Stimulated activated CD4-positive, alpha-beta T cell treated with anti-CD3 and anti-CD28 coated beads, Interleukin-1b, Interleukin-23, amount 100 ng/mL, for 24 hours (primary cell): ENCODE measurements around the gene NUP93.
"Not testable (repeated sequence)": the region's sequence is repeated elsewhere in the genome, so short reads cannot be mapped to it uniquely, and the experiment has no call there.

Source experiments
- DNase-seq, 4 experiments: peaks; one replicate each; pipeline ENCODE4 v3.0.0-alpha.2; 2020; ENCODE audit warnings: low read depth in 4 of 4, low spot score in 1 of 4

NUP93 gene

DNA sequence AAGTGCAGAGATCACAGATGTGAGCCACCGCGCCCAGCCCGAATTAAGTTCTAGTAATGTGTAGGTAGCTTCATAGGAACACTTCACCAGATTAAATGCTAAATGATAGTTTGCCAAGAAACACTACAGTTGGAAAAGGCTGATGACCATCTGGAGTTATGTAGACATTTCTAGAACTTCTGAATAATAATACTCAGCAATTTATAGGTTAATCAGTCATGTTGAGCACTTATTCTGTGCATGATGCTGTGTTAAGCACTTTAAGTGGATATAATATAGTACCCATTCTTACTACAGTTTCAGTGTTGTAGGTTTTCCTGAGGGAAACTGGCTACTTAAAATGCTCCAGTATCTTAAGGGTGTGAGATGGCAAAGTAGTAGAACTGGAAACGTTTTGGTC, 45.2 kb downstream of the NUP93 start:
- DNase-seq, result no peak

- no peak for DNase-seq
These were observed 46.6 kb downstream of the NUP93 start for GRCh38 chr16:56776562-56776961.

GRCh38 chr16:56777001-56777400, 47.1 kb downstream of the NUP93 start:
- DNase-seq, result no peak

DNA sequence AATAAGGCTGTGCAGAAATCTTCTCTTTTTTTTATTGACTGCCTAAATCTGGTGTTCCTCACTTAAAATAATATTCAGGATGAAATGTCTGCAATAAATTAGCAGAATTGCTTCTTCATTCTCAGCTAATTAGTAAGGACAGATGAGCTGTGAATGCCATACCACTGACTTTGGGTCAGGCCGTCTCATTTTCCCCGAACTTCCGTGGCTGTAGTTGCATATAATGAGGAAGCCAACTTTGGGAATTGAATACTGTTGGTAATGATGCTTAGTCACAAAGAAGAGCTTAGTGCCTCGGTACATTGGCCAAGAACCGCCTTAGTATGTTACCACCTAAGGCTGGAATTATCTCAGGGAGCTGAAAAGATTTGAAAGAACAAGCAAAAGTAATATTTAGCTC, 47.6 kb downstream of the NUP93 start:
- DNase-seq, result no peak

- no peak for DNase-seq
These were observed 50.0 kb downstream of the NUP93 start for GRCh38 chr16:56779906-56780305.

- no peak for DNase-seq
These were observed 50.7 kb downstream of the NUP93 start for GRCh38 chr16:56780646-56781045.

- no peak for DNase-seq
These were observed 51.6 kb downstream of the NUP93 start for GRCh38 chr16:56781528-56781961.

- DNase-seq, result no peak
These were observed 53.4 kb downstream of the NUP93 start for GRCh38 chr16:56783344-56783743.

- DNase-seq, result no peak
These were observed 55.4 kb downstream of the NUP93 start for GRCh38 chr16:56785317-56785716.

- DNase-seq, result no peak
These were observed 57.2 kb downstream of the NUP93 start for GRCh38 chr16:56787167-56787566.

GRCh38 chr16:56788435-56788834, 58.5 kb downstream of the NUP93 start:
- no peak for DNase-seq

GRCh38 chr16:56789360-56789759, 59.4 kb downstream of the NUP93 start:
- DNase-seq, result no peak

GRCh38 chr16:56792967-56793366, 63.0 kb downstream of the NUP93 start:
- no peak for DNase-seq

DNA sequence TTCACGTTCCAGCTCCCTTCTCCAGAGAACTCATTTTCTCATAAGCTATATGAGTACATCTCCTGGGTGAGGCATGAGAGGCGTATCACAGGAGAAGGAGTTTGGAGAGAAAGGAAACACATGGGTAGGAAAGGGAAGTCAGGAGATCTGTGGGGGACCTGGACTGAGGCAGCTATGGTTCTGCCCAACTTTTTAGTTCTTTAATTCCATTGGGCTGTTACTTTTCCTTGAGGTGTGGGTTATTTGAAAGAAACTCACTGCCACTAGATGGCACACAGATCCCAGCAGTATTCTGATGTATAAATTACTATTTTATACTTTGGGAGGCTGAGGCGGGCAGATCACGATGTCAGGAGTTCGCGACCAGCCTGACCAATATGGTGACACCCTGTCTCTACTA, 63.6 kb downstream of the NUP93 start:
- DNase-seq, result no peak

- DNase-seq, result no peak
These were observed 65.1 kb downstream of the NUP93 start for GRCh38 chr16:56795011-56795410.

- DNase-seq, result not testable (repeated sequence)
These were observed 67.1 kb downstream of the NUP93 start for GRCh38 chr16:56797038-56797437.

GRCh38 chr16:56797861-56798260, 67.9 kb downstream of the NUP93 start:
- DNase-seq, result no peak

DNA sequence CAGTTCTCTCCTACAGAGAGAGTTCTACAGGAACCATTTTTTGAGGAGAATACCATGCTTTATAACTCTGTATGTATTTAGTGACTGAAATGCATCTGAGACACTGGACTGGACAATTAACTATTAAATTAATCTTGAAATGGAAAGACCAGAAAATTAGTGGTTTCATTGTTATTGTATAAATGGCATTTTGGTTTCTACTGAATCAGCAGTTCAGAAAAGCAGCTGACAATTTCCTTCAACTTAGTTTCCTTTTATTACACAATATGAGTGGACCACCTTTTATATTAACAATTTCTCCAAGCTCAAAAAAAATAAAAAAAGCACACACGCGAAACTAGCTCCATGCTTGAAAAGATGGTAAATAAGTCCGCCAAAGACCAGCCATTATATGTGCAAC, 69.0 kb downstream of the NUP93 start:
- no peak for DNase-seq

GRCh38 chr16:56800355-56800754, 70.4 kb downstream of the NUP93 start:
- DNase-seq, result no peak

DNA sequence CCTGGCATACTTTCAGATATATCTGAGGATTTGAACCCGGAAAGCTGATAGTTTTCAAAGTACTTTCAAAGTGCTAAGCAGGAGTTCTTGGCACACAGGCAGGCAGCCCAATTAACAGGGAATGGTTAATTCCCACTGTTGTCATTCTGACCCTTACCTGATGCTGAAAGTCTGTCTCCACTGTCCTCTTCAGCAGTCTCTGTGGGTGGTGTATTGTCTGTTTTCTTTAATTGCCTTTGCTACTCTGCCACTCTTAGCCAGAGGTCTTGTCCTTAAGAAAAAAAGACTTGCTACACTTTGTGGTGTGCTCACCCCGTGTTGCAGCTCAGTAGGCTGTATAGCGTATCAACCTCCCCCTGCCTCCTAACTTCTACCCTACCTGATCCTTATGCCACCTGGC, 71.8 kb downstream of the NUP93 start:
- DNase-seq, result no peak

DNA sequence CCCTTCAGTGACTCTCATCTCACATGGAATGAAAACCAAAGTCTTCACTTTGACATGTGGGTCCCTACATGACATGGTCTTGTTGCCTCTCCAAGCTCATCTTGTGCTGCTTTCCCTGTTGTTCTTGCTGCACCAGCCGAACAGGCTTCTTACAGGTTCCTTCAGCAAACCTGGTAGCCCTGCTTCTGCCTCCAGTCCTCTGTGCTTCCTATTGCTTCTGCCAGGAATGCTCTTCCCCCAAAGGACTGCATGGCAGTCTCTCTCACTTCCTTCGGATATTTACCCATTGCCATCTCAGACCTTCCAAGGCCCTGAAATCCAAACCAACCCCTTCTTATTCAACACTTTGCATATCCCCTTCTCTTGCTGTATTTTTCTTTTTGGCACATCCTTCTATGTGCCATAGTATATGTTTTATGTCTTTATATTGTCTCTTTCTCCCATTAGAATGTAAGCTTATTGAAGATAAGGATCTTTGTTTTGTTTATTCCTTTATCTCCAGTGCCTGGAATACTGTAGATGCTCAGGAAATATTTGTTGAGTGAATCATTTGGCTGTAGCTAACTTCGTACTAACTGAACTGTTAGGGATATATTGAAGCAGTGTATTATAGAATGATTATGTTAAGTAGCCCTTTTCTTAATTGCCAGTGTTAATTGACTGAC, 77.2 kb downstream of the NUP93 start:
- no peak for DNase-seq

DNA sequence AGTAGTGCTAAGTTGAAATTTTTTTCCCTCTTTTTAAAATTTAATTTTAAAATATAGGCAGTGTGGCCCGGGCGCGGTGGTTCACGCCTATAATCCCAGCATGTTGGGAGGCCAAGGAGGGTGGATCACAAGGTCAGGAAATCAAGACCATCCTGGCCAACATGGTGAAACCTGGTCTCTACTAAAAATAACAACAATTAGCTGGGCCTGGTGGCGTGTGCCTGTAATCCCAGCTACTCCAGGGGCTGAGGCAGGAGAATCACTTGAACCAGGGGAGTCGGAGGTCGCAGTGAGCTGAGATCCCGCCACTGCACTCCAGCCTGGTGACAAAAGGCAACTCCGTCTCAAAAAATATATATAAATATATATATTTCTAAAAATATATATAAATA, 77.7 kb downstream of the NUP93 start:
- not testable (repeated sequence) for DNase-seq

DNA sequence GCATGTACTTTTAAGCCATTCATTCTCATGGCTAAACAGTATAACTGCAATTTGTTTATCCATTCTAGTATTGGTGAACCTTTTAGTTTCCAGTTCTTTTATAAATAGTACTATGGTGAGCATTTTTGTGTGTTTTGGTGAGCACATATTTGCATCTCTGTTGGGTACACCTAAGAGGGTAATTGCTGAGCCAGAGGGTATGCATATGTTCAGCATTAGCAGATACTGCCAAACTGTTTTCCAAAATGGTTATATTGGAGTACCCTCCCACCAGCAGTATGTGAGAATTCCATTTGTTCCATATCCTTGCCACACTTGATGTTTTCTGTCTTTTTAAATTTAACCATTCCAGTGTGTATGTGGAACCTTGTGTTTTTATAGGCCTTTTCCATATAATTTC, 81.0 kb downstream of the NUP93 start:
- no peak for DNase-seq

GRCh38 chr16:56811602-56812001, 81.7 kb downstream of the NUP93 start:
- DNase-seq, result not testable (repeated sequence)
